Activated naive CD4-positive, alpha-beta T cell treated with anti-CD3 and anti-CD28 coated beads, Interleukin-2, amount 10 ng/mL, durations not matched to agents 7 days and 5 days (primary cell): ENCODE measurements around the gene MMP15.
"Not testable (repeated sequence)": the region's sequence is repeated elsewhere in the genome, so short reads cannot be mapped to it uniquely, and the experiment has no call there.

ENCODE experiments used
- CTCF ChIA-PET: fragments of 350-600 bp; sonication (Branson Sonifier 250); formaldehyde crosslinking; loops from one replicate; lab custom pipeline; 2021; ENCODE audit warnings: antibody characterized with exemption; lab: Charles Lee
- DNase-seq: peaks from one replicate; pipeline ENCODE4 v3.0.0-alpha.2; 2020
- H3K27ac Mint-ChIP-seq: one replicate; pipeline ENCODE4 v1.8.0; 2021; ENCODE audit warnings: mild to moderate bottlenecking, moderate library complexity, mixed read lengths
- H3K27me3 Mint-ChIP-seq: one replicate; pipeline ENCODE4 v1.8.0; 2021; ENCODE audit warnings: mild to moderate bottlenecking, mixed read lengths
- H3K36me3 Mint-ChIP-seq: one replicate; pipeline ENCODE4 v1.8.0; 2021; ENCODE audit warnings: mixed read lengths
- H3K4me1 Mint-ChIP-seq: one replicate; pipeline ENCODE4 v1.8.0; 2021; ENCODE audit warnings: mixed read lengths
- H3K4me3 Mint-ChIP-seq: one replicate; pipeline ENCODE4 v1.8.0; 2021; ENCODE audit warnings: mild to moderate bottlenecking, moderate library complexity, mixed read lengths
- H3K9me3 Mint-ChIP-seq: one replicate; pipeline ENCODE4 v1.8.0; 2021; ENCODE audit warnings: mixed read lengths

MMP15 gene

GRCh38 chr16:57999971-58000705 is 25.4 kb upstream of the MMP15 start, which contains the start of gene ZNF319:
TSS of gene ZNF319 (minus strand) at chr16:58000672. CDS start at chr16:57998265, 2,407 bp downstream.
- peaks cover 71% of the 10 kb centered on the region for H3K4me1 Mint-ChIP-seq
- DNase-seq, result peak; percentile 46

GRCh38 chr16:58000706-58001676 is 24.6 kb upstream of the MMP15 start, which contains the start of gene USB1:
TSS of gene USB1 (plus strand) at chr16:58001407. CDS start at chr16:58001484, 77 bp downstream.
- DNase-seq, result peak; percentile 85

More at GRCh38 chr16:57999971-58000705, 25.4 kb upstream of the MMP15 start, which contains the start of gene ZNF319:
- CTCF ChIA-PET, result interaction anchor here (0.7 to 3.2 kb wide), 6 partner anchors 34 to 190 kb away, joined by 3 to 22 read pairs (median 3); no protein-coding TSS in a partner anchor
- Mint-ChIP-seq H3K27ac (peak within 1 kb of the TSS; percentile 94), H3K36me3 (peaks cover 37% of the 10 kb centered on the region), H3K4me3 (peak within 1 kb of the TSS; percentile 90), H3K27me3 (no peaks in the 10 kb centered on the region), H3K9me3 (no peaks in the 10 kb centered on the region)

GRCh38 chr16:58001781-58002415 is 23.7 kb upstream of the MMP15 start:
- Mint-ChIP-seq H3K36me3 (peaks cover 38% of the 10 kb centered on the region), H3K27ac (peak overlapping the region; percentile 4), H3K4me1 (peaks cover 61% of the 10 kb centered on the region), H3K27me3 (no peaks in the 10 kb centered on the region), H3K9me3 (no peaks in the 10 kb centered on the region), H3K4me3 (peak overlapping the region; percentile 90)
- DNase-seq, result no peak
- CTCF ChIA-PET, result interaction anchor here (0.6 to 1.5 kb wide), 5 partner anchors 12 to 425 kb away, joined by 3 to 4 read pairs (median 3); no protein-coding TSS in a partner anchor

More at GRCh38 chr16:58000706-58001676, 24.6 kb upstream of the MMP15 start, which contains the start of gene USB1:
- peak within 1 kb of the TSS; percentile 90 for H3K4me3 Mint-ChIP-seq
- peak within 1 kb of the TSS; percentile 87 for H3K27ac Mint-ChIP-seq
- CTCF ChIA-PET, result interaction anchor here (0.6 to 3.2 kb wide), 8 partner anchors 101 to 424 kb away, joined by 3 to 22 read pairs (median 3); no protein-coding TSS in a partner anchor
- no peaks in the 10 kb centered on the region for H3K27me3 Mint-ChIP-seq
- peaks cover 33% of the 10 kb centered on the region for H3K36me3 Mint-ChIP-seq
- no peaks in the 10 kb centered on the region for H3K9me3 Mint-ChIP-seq
- peaks cover 62% of the 10 kb centered on the region for H3K4me1 Mint-ChIP-seq

DNA sequence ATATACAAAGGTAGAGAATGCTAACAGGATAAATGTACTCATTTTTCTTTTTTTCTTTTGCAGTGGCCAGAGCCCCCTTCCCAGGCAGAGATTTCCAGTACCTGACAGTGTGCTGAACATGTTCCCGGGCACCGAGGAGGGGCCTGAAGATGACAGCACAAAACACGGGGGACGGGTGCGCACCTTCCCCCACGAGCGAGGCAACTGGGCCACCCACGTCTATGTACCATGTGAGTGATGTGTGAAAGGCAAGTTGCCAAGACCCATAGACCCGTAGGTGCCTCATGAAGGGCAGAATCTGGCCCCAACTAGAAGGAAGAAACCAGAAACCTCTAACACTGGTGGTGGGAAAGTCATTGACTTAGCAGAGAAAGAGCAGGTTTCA is 23.1 kb upstream of the MMP15 start:
- no peaks in the 10 kb centered on the region for H3K9me3 Mint-ChIP-seq
- no peak overlapping the region for H3K27ac Mint-ChIP-seq
- no peak for DNase-seq
- H3K4me1 Mint-ChIP-seq, result peaks cover 57% of the 10 kb centered on the region
- no peaks in the 10 kb centered on the region for H3K27me3 Mint-ChIP-seq
- CTCF ChIA-PET, result interaction anchor here (1.1 kb wide), 1 partner anchor 11 kb away, joined by 4 read pairs; no protein-coding TSS in a partner anchor
- H3K4me3 Mint-ChIP-seq, result no peak overlapping the region
- H3K36me3 Mint-ChIP-seq, result peaks cover 37% of the 10 kb centered on the region

DNA sequence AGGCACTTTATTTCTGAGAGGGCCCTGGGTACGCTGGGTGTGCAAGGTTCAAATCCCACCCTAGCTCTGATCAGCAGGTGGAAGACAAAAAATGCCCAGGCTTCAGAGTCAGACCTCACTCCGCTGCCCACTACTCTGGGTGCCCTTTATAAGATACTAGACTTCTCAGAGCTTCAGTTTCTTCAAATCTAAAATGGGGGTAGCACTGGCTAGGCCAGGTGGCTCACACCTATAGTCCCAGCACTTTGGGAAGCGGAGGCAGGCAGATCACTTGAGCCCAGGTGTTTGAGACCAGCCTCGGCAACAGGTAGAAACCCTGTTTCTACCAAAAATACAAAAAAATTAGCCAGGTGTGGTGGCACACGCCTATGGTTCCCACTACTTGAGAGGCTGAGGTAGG is 22.6 kb upstream of the MMP15 start:
- no peak for DNase-seq
- Mint-ChIP-seq H3K4me1 (peaks cover 52% of the 10 kb centered on the region), H3K9me3 (no peaks in the 10 kb centered on the region), H3K36me3 (peaks cover 34% of the 10 kb centered on the region), H3K27ac (no peak overlapping the region), H3K27me3 (no peaks in the 10 kb centered on the region), H3K4me3 (no peak overlapping the region)
- CTCF ChIA-PET, result no interaction called here

DNA sequence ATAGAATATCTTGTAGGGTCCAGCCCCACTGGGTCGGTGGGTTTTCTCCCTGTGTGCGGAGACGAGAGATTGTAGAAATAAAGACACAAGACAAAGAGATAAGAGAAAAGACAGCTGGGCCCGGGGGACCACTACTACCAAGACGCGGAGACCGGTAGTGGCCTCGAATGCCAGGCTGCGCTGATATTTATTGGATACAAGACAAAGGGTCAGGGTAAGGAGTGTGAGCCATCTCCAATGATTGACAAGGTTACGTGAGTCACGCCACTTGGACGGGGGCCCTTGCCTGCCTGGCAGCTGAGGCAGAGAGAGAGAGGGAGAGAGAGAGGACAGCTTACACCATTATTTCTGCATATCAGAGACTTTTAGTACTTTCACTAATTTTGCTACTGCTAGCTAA is 20.8 kb upstream of the MMP15 start:
- not testable (repeated sequence) for DNase-seq, H3K27ac Mint-ChIP-seq, H3K4me3 Mint-ChIP-seq, H3K9me3 Mint-ChIP-seq, H3K27me3 Mint-ChIP-seq
- Mint-ChIP-seq H3K4me1 (peaks cover 36% of the 10 kb centered on the region), H3K36me3 (peaks cover 30% of the 10 kb centered on the region)
- CTCF ChIA-PET, result interaction anchor here (0.7 to 4.4 kb wide), 4 partner anchors 18 to 116 kb away, joined by 3 to 26 read pairs (median 13); no protein-coding TSS in a partner anchor

DNA sequence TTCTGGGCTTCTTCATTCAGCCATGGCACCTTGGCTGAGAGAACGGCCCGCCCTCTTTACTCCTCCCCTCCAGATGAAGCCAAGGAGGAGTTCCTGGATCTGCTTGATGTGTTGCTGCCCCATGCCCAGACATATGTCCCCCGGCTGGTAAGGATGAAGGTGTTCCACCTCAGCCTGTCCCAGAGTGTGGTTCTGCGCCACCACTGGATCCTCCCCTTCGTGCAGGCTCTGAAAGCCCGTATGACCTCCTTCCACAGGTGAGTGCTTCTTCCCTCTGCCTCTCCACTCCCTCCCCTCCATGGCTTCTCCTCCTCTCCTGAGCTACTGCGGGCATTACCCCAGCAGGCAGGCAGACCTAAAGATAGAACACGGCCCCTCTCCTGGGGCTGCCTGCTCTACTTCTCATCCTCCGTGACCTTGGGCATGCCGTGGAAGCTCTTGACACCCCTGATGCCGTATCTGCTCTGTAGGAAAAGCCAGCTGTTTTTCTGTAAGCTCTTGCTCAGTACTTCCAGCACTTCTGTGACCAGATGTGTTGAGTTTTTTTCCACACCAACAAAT is 15.6 kb upstream of the MMP15 start:
- Mint-ChIP-seq H3K27ac (no peak overlapping the region), H3K27me3 (no peaks in the 10 kb centered on the region), H3K4me3 (no peak overlapping the region), H3K9me3 (no peaks in the 10 kb centered on the region), H3K4me1 (peaks cover under 1% of the 10 kb centered on the region), H3K36me3 (peaks cover 31% of the 10 kb centered on the region)
- DNase-seq, result no peak
- CTCF ChIA-PET, result no interaction called here

DNA sequence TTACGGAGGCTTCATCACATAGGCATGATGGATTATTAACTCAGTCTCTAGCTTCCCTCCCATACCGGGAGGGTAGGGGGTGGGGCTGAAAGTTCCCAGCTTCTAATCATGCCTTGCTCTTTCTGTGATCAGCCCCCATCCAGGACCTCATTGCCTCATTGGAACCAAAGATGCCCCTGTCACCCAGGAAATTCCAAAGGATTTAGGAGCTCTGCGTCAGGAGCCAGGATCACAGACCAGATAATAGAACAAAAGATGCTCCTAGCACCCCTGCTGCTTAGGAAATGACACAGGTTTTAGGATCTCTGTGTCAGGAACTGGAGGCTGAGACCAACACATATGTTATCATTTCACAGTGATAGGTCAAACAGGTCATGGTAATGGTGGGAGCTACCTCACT is 14.7 kb upstream of the MMP15 start:
- Mint-ChIP-seq H3K36me3 (peaks cover 27% of the 10 kb centered on the region), H3K4me1 (no peaks in the 10 kb centered on the region), H3K9me3 (no peaks in the 10 kb centered on the region), H3K27ac (no peak overlapping the region), H3K27me3 (no peaks in the 10 kb centered on the region), H3K4me3 (no peak overlapping the region)
- CTCF ChIA-PET, result no interaction called here
- DNase-seq, result no peak

DNA sequence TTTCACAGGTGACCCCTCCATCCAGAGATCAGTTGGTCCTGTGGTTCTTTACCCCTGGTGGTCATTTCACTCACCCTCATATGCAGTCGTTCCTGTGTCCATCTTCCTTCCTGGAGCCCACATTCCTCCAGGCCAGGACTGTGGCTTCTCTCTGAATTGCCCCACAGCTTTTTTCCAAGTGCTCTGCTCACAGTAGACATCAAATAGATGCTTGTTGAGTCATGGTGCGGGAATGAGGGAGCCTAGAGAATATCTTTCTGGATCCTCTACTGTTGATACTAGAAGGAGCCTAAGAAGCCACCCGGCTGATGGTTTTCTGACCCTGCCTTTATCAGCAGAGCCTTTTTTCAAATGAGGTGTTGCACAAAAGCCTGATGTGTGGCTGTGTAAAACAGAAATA is 13.9 kb upstream of the MMP15 start:
- H3K27me3 Mint-ChIP-seq, result no peaks in the 10 kb centered on the region
- no peak overlapping the region for H3K4me3 Mint-ChIP-seq
- H3K36me3 Mint-ChIP-seq, result peaks cover 22% of the 10 kb centered on the region
- H3K4me1 Mint-ChIP-seq, result no peaks in the 10 kb centered on the region
- DNase-seq, result no peak
- no peak overlapping the region for H3K27ac Mint-ChIP-seq
- no peaks in the 10 kb centered on the region for H3K9me3 Mint-ChIP-seq
- CTCF ChIA-PET, result no interaction called here

DNA sequence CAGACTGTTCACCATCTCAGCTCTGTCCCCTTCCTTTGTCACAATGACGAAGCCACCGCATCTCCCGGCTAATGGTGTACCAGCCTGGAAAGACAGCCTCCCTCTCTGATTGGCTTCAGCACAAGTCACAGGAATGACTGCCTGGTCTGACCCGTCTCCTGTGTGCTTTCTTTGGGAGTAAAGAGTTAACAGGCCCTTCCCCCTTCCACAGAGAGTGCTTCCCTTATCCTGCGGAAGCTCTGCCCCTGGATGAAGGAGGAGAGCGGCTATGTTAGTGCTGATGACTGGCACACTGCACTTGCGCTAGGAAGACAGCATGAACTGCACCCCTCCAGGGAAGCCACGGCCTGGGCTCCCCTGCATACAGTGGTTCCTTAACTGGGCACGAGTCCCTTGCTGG is 13.1 kb upstream of the MMP15 start:
- Mint-ChIP-seq H3K27me3 (no peaks in the 10 kb centered on the region), H3K4me1 (no peaks in the 10 kb centered on the region), H3K9me3 (no peaks in the 10 kb centered on the region), H3K36me3 (peaks cover 16% of the 10 kb centered on the region), H3K4me3 (no peak overlapping the region), H3K27ac (no peak overlapping the region)
- CTCF ChIA-PET, result no interaction called here
- DNase-seq, result no peak

GRCh38 chr16:58013201-58013956 is 12.2 kb upstream of the MMP15 start:
- no peak overlapping the region for H3K4me3 Mint-ChIP-seq
- H3K4me1 Mint-ChIP-seq, result no peaks in the 10 kb centered on the region
- no peak overlapping the region for H3K27ac Mint-ChIP-seq
- H3K9me3 Mint-ChIP-seq, result no peaks in the 10 kb centered on the region
- no peak for DNase-seq
- CTCF ChIA-PET, result interaction anchor here (0.6 to 1.4 kb wide), 3 partner anchors 8 to 268 kb away, joined by 3 to 4 read pairs (median 3); no protein-coding TSS in a partner anchor
- peaks cover 14% of the 10 kb centered on the region for H3K36me3 Mint-ChIP-seq
- H3K27me3 Mint-ChIP-seq, result no peaks in the 10 kb centered on the region

DNA sequence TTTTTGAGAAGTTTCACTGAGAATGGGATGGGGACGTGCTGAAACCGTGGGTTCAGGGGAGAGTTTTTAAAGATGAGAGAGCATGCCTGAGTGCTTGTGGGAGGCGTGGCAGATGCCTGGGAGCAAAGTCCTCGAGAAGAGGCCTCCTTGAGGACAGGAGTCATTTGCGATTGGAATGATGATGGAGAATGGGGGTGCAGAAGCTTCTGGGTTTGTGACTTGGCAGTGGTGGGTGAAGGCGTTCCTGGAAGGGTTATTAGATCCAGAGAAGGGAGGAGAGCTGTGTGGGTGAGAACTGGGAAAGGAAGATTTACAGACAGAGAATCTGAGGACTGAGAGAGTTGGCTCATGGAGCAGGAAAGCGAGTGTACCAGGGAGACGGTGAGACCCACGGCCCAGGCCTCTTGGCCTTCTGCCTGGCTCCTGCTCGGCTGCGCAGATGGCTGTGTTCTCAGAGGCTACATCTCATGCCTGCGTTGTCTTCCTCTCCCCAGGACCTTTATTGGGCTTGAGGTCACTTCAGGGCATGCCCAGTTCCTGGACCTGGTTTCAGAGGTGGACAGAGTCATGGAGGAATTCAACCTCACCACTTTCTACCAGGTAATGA is 8.6 kb upstream of the MMP15 start:
- DNase-seq, result no peak
- Mint-ChIP-seq H3K4me1 (peaks cover 11% of the 10 kb centered on the region), H3K27me3 (no peaks in the 10 kb centered on the region), H3K36me3 (peaks cover 4% of the 10 kb centered on the region), H3K27ac (no peak overlapping the region), H3K4me3 (no peak overlapping the region), H3K9me3 (no peaks in the 10 kb centered on the region)
- CTCF ChIA-PET, result no interaction called here
